ENCODE measurements around the gene TPRG1L.
"Not testable (repeated sequence)": the region's sequence is repeated elsewhere in the genome, so short reads cannot be mapped to it uniquely, and the experiment has no call there.

TPRG1L gene

DNA sequence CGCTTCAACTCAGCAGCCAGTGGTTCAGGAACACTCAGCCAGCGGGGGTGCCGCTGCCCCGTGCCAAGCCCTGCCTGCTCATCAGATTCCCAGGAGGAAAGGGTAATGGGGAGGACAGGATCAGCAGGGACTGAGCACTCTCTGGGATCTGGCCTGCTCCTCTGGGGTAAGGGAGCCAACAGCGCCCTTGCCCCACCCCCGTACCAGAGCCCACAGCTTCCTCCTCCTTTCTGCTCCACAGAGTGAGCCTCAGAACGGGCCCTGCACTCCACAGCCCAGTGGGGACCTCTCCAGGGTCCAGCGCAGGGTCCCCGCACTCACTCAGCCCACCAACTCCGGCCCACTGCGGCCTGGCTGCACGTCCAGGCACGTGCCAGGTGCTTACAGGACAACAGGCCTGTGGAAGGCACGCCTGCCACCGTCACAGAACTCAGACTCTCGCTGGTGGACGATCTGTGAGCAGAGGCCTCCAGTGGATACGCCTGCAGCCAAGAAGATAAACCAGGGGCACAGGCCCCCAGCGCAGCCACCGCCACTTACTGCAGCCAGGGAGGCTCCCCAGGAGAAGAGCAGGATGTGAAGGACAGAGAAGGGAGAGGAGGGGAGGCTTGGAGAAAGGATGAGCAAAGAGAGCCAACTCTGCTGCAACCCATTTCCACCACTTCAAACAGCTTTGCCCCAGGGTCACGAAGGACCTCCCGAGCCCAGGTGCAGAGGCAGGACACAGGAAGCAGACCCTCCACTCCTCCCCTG lies 15.6 kb upstream of the TPRG1L start:
- no peak for DNase-seq (ENCODE audit: low read depth)

DNA sequence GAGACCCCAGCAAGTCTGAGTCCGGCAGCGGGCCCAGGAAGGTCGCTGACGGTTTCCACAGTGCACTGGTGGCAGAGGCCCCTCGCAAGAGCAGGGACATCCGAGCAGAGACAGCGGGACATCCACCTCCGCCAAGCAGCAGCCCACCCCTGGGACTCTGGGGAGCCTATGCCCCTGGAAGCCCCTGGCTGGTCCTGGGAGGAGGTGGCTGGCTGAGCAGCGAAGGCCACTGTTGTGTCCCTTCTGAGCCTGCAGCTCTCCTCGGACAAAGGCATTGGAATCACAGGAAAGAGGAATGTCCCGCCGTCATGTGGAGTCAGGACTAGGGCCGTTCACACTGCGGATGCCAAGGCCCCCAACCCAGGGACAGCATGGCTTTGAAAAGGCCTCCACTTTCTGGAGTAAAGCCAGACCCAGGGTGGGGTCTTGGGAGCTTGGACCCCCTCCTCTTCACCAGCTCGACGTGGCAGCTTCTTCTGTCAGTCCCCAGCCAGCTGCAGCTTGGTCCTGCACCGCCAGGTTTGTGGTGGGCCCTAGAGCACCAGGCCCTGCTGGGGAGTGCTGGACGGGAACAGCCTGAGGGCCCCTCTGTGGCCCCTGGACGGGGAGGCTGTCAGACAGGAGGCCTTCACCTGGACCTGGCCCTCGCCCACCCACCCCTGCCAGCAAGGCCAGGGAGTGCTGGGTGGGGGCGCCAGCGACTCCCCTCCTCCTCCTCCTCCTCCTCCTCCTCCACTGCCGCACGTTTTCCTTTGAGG lies 14.9 kb upstream of the TPRG1L start:
- no peak for DNase-seq (ENCODE audit: low read depth)

DNA sequence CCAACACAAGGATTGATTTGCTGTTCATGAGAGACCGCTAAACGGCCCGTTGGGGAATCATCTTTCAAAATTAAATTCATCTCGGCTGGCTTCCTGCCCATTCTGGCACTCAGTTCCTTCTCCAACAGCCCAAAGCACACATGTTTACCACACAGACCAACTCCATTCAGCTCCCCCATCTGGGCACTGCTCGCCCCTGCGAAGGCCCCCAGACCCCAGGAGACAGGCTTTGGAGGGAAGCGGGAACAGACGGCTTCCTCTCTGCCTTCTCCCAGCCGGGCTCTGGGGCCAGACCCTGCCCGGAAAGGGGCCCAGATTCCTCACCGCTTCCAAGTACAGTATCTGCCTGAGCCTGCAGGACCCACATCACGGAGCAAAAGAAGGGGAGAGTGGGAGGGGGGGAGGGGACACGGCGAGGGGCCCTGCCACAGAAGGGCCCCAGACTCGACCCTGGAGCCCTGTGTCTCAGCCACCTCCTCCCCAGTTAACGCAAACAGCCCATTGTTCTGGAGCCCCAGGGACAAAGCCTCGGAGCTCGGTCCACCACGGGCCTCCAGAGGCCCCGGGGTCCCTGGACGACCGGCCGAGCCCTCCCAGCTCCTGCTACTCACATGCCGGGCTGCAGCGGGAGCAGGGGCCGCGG lies 14.2 kb upstream of the TPRG1L start:
- no peak for DNase-seq (ENCODE audit: low read depth)

DNA sequence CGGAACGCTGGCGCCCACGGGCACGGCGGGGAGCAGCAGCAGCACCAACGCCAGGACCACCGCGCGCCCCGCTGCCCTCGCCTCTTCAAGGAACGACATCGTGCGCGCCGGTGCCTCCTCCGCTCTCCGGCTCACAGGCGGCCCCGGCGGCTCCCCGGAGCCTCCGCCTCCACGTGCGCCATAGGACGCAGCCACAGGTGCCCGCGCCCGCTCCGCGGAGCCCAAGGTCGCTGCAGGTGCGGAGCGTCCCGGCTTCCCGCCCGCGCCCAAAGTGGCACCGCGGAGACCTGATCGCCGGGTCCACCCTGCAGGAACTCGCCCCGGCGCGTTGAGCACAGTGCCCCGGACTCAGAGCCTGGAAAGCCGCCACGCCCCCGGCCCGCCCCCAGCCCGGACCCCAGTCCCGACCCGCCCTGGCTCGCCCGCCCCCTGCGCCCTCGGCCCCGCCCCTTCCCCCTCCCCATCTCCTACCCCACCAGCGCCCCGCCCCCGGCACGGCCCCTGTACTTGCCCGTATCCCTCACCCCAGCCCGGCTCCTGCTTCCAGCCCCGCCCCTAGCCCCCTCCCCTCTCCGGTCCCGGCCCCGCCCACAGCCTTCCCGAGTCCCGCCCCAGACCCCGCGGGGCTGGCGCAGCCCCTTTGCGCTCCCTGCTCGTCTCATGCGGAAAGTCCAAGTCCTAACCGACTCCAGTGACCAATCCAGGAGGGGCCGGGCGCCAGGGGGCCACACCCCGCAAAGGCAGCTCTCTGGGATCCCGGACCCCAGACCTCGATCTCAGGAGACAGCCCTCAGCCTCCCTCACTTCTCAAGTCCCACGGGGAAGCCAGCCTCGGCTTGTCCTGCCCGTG lies 13.4 kb upstream of the TPRG1L start, which contains the start of gene MEGF6:
Gene MEGF6, minus strand, starts transcription at position 339 of the 850 bp plus-strand sequence. Its CDS starts 240 bp downstream, at position 99.
- peak; percentile 56 for DNase-seq (ENCODE audit: low read depth)

DNA sequence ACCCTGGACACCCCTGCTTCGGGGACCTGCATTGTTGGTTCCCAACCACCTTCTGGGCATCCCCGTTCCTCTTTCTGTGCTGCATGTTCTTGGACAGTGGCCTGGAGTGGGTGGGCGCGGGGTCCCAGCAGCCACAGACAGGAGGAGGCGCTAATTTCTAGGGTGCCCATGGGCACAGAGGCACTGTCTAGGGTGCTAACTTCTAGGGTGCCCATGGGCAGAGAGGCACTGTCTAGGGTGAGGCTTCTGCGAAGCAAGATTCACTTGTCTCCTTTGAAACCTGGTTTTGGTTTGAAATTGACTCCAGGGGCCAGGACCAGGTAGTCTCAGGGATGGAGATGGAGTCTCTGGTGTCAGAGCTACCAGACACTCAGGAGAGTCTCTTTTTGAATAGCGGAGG lies 12.7 kb upstream of the TPRG1L start:
- no peak for DNase-seq (ENCODE audit: low read depth)

GRCh38 chr1:3614755-3615742 lies 9.8 kb upstream of the TPRG1L start:
- DNase-seq (ENCODE audit: low read depth): no peak

DNA sequence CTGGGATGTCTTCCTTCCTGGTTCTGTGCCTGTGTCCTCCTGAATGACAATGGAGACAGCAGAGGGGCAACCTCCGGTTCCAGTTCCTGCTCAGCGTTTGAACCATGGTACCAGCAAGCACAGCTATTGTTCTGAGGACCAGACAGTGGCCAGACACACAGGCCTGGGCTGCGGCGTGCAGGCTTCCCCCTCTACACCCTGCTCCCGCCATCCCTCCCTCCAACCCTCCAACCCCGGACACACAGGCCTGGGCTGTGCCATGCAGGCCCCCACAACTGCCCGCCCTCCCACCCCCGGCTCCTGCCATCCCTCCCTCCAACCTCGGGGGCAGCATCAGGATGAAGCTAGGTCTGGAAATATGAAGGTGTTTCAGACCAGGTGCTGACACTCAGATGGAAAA lies 8.0 kb upstream of the TPRG1L start:
- no peak for DNase-seq (ENCODE audit: low read depth)

DNA sequence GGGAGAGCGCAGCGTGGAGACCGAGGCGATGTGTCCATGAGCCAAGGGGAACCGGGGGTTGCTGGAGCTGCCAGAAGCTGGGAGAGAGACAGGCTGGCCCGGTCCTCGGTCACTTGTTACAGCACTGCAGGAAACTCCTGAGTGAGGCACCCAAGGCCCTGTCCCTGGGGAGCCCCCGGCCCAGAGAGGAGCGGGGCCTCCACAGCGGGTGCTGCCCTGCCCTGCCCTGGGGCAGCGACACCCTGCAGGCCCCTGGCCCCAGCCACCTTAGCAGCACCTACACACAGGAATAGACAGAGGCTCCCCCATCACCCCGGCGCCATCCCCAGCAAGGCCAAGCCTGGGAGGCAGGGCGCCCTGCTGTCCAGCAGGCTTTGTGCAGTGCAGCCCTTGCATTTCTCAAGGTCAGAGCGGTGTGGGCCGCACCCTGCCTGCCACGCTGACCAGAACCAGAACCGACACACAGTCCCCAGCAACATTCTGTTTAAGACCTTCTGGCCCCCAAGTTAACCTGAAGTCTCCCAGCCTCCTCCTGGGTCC lies 6.9 kb upstream of the TPRG1L start:
- DNase-seq (ENCODE audit: low read depth): no peak

GRCh38 chr1:3618531-3618880 lies 6.3 kb upstream of the TPRG1L start:
- no peak for DNase-seq (ENCODE audit: low read depth)

DNA sequence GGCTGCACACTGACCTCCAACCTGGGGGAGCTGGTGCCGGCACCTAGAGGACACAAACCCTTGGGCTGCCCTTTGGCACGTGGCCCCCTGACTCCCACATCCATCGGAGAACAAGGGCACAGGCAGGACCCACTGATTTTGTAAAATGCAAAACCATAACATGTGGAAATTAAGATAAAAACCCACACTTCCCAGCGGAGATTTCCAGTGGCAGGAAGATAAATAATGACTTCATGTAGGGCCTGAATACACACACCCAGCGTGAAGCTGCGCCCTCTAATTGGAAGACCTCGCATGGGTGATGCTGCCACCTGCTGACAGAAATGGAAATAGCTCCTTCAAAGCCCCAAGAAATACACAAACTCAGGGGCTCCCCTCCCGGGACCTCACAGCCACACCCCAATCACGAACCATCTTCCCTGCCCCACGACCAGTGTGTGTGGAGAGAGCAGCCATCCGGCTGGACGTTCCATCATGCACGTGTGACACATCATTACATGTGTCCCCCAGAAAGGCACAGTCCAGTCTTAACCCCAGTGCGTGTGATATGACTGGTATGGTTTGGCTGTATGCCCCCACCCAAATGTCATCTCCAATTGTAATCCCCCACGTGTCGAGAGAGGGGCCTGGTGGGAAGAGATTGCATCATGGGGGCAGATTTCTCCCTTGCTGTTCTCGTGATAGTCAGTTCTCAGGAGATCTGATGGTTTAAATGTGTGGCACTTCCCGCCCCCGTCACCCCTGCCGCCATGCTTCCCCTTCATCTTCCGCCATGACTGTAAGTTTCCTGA lies 5.7 kb upstream of the TPRG1L start:
- peak; percentile 68 for DNase-seq (ENCODE audit: low read depth)

DNA sequence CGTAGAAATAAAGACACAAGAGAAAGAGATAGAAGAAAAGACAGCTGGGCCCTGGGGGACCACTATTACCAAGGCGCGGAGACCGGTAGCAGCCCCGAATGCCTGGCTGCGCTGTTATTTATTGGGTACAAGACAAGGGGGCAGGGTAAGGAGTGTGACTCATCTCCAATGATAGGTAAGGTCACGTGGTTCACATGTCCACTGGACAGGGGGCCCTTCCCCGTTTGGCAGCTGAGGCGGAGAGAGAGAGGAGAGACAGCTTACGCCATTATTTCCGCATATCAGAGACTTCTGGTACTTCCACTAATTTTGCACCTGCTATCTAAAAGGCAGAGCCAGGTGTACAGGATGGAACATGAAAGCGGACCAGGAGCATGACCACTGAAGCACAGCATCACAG lies 4.1 kb upstream of the TPRG1L start:
- DNase-seq (ENCODE audit: low read depth): no peak

DNA sequence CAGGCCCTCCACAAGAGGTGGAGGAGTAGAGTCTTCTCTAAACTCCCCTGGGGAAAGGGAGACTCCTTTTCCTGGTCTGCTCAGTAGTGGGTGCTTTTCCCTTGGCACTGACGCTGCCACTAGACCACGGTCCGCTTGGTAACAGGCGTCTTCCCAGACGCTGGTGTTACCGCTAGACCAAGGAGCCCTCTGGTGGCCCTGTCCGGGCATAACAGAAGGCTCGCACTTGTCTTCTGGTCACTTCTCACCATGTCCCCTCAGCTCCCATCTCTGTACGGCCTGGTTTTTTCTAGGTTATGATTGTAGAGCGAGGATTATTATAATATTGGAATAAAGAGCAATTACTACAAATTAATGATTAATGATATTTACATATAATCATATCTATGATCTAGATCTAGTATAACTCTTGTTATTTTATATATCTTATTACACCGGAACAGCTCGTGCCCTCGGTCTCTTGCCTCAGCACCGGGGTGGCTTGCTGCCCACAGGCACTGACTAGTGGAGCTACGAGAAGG lies 3.6 kb upstream of the TPRG1L start:
- DNase-seq (ENCODE audit: low read depth): not testable (repeated sequence)

- not testable (repeated sequence) for DNase-seq (ENCODE audit: low read depth)
Observed at GRCh38 chr1:3622102-3622501, 2.7 kb upstream of the TPRG1L start.

- no peak for DNase-seq (ENCODE audit: low read depth)
Observed at GRCh38 chr1:3623441-3624199, 1.2 kb upstream of the TPRG1L start.

DNA sequence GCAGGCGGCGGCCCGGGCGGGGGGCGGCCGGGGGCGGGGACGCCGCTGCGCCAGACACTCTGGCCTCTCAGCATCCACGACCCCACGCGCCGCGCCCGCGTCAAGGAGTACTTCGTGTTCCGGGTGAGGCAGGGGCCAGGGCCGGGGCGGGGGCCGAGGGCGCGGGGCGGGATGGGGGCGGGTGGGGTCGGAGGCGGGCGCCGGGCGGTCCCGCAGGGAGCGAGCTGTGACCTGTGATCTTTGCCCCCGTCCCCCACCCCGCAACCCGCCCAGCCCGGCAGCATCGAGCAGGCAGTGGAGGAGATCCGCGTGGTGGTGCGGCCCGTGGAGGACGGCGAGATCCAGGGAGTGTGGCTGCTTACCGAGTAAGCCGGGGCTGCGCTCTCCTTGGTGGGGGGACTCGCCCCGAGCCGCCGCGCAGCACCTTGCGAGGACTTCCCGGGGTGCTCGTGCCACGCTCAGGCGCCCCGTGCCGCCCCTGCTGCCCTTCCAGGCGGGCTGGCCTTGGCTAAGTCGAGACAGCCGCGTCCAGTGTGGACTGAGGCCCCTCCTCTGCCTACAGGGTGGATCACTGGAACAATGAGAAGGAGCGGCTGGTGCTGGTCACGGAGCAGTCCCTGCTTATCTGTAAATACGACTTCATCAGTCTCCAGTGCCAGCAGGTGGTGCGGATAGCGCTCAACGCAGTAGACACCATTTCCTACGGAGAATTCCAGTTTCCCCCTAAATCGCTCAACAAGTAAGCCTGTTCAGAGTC lies 514 bp downstream of the TPRG1L start:
- peak; percentile 24 for DNase-seq (ENCODE audit: low read depth)

- DNase-seq (ENCODE audit: low read depth): no peak
Observed at GRCh38 chr1:3626025-3626424, 1.2 kb downstream of the TPRG1L start.

- DNase-seq (ENCODE audit: low read depth): no peak
Observed at GRCh38 chr1:3627515-3628253, 2.9 kb downstream of the TPRG1L start.

Data from activated T-cell treated with anti-CD3 and anti-CD28 coated beads for 1 hour (primary cell).